Osteocyte (in vitro differentiated cells): ENCODE data around the gene ASAP2. TPM values are rescaled to one million over a fixed set of nuclear protein-coding genes. Genes with fewer than 3 reads are reported as not detected.

Experiments
- DNase-seq: peaks from one replicate; pipeline ENCODE4 v3.0.0; 2021; ENCODE audit warnings: mixed read lengths; ENCODE audit not compliant: unreplicated experiment; ENCODE audit errors: extremely low spot score
- H3K27ac Mint-ChIP-seq: one replicate; pipeline ENCODE4 v1.8.0; 2021; ENCODE audit warnings: mild to moderate bottlenecking, mixed read lengths; ENCODE audit not compliant: unreplicated experiment
- H3K27me3 Mint-ChIP-seq: one replicate; pipeline ENCODE4 v1.8.0; 2021; ENCODE audit warnings: mixed read lengths; ENCODE audit not compliant: unreplicated experiment
- H3K36me3 Mint-ChIP-seq: one replicate; pipeline ENCODE4 v1.8.0; 2021; ENCODE audit warnings: mixed read lengths; ENCODE audit not compliant: unreplicated experiment
- H3K4me1 Mint-ChIP-seq: one replicate; pipeline ENCODE4 v1.8.0; 2021; ENCODE audit warnings: mixed read lengths; ENCODE audit not compliant: unreplicated experiment
- H3K4me3 Mint-ChIP-seq: one replicate; pipeline ENCODE4 v1.8.0; 2021; ENCODE audit warnings: mild to moderate bottlenecking, moderate library complexity, mixed read lengths; ENCODE audit not compliant: unreplicated experiment
- H3K9me3 Mint-ChIP-seq: one replicate; pipeline ENCODE4 v1.8.0; 2021; ENCODE audit warnings: mixed read lengths; ENCODE audit not compliant: unreplicated experiment
- total RNA-seq: library from RNA; stranded (reverse); gene quantifications from 2 replicates; pipeline ENCODE4 v1.2.1, GENCODE V29; 2021
- TF ChIP-seq, protein P1 (sequence below): fragments of 200-600 bp; sonication (generic); IDR thresholded peaks from 2 replicates; pipeline ENCODE4 v1.5.0; 2021; ENCODE audit warnings: antibody characterized with exemption, mild to moderate bottlenecking, moderate library complexity

ASAP2 gene
- total RNA-seq, 1 donor from 2014 or later = 91.0 TPM

GRCh38 chr2:9406529-9407362, 200.1 kb downstream of the ASAP2 start:
- Mint-ChIP-seq H3K27ac (peak overlapping the region; percentile 31), H3K9me3 (no peaks in the 10 kb centered on the region), H3K27me3 (no peaks in the 10 kb centered on the region), H3K36me3 (peaks cover 52% of the 10 kb centered on the region), H3K4me1 (peaks cover 23% of the 10 kb centered on the region), H3K4me3 (no peak overlapping the region)
- TF ChIP-seq, protein P1, sequence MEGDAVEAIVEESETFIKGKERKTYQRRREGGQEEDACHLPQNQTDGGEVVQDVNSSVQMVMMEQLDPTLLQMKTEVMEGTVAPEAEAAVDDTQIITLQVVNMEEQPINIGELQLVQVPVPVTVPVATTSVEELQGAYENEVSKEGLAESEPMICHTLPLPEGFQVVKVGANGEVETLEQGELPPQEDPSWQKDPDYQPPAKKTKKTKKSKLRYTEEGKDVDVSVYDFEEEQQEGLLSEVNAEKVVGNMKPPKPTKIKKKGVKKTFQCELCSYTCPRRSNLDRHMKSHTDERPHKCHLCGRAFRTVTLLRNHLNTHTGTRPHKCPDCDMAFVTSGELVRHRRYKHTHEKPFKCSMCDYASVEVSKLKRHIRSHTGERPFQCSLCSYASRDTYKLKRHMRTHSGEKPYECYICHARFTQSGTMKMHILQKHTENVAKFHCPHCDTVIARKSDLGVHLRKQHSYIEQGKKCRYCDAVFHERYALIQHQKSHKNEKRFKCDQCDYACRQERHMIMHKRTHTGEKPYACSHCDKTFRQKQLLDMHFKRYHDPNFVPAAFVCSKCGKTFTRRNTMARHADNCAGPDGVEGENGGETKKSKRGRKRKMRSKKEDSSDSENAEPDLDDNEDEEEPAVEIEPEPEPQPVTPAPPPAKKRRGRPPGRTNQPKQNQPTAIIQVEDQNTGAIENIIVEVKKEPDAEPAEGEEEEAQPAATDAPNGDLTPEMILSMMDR = no peak
- DNase-seq = no peak

GRCh38 chr2:9407363-9407811, 200.8 kb downstream of the ASAP2 start:
- Mint-ChIP-seq H3K36me3 (peaks cover 56% of the 10 kb centered on the region), H3K27ac (peak overlapping the region; percentile 31), H3K27me3 (no peaks in the 10 kb centered on the region), H3K9me3 (no peaks in the 10 kb centered on the region), H3K4me3 (no peak overlapping the region), H3K4me1 (peaks cover 23% of the 10 kb centered on the region)
- no peak for DNase-seq
- TF ChIP-seq, protein P1 = no peak

- H3K4me1 Mint-ChIP-seq = peaks cover 22% of the 10 kb centered on the region
These were observed 202.1 kb downstream of the ASAP2 start for GRCh38 chr2:9408641-9409151.

DNA sequence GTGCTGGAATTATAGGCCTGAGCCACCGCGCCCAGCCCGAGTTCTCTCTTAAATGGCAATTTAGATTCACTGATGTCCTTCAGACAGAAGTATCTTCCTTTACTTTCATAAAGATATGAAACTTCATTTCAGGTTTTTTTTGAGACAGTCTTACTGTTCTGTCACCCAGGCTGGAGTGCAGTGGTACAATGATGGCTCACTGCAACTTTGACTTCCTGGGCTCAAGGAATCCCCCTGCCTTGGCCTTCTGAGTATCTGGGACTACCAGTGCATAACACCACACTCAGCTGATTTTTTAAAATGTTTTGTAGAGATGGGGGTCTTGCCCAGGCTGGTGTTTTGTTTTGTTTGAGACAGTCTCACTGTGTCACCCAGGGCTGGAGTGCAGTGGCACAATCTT, 203.5 kb downstream of the ASAP2 start:
- TF ChIP-seq, protein P1 = no peak
- DNase-seq = peak; percentile 32
- H3K27me3 Mint-ChIP-seq = no peaks in the 10 kb centered on the region
- peak overlapping the region; percentile 34 for H3K27ac Mint-ChIP-seq
- H3K4me1 Mint-ChIP-seq = peaks cover 16% of the 10 kb centered on the region
- no peaks in the 10 kb centered on the region for H3K9me3 Mint-ChIP-seq
- H3K4me3 Mint-ChIP-seq = no peak overlapping the region
- peaks cover 41% of the 10 kb centered on the region for H3K36me3 Mint-ChIP-seq

More at GRCh38 chr2:9408641-9409151, 202.1 kb downstream of the ASAP2 start:
- Mint-ChIP-seq H3K27ac (peak overlapping the region; percentile 35), H3K9me3 (no peaks in the 10 kb centered on the region), H3K4me3 (no peak overlapping the region), H3K36me3 (peaks cover 45% of the 10 kb centered on the region), H3K27me3 (no peaks in the 10 kb centered on the region)
- DNase-seq = peak; percentile 57
- TF ChIP-seq, protein P1 = no peak

GRCh38 chr2:9412781-9413180, 206.2 kb downstream of the ASAP2 start:
- Mint-ChIP-seq H3K4me3 (no peak overlapping the region), H3K9me3 (no peaks in the 10 kb centered on the region), H3K4me1 (peaks cover 11% of the 10 kb centered on the region), H3K27me3 (no peaks in the 10 kb centered on the region), H3K27ac (no peak overlapping the region), H3K36me3 (peaks cover 41% of the 10 kb centered on the region)
- TF ChIP-seq, protein P1 = no peak
- DNase-seq = no peak
